H1 (cell line): Measurements from ENCODE around the gene EPHA4. TPM values are rescaled to one million over a fixed set of nuclear protein-coding genes. Genes with fewer than 3 reads are reported as not detected.

Source experiments
- CTCF ChIA-PET: fragments of 300-600 bp; sonication (Branson Sonifier 250); formaldehyde crosslinking; loops from one replicate; lab custom pipeline; 2021; ENCODE audit not compliant: partially characterized antibody; lab: Charles Lee
- POLR2A ChIA-PET: fragments of 300-600 bp; sonication (Branson Sonifier 250); formaldehyde crosslinking; loops from one replicate; lab custom pipeline; 2021; ENCODE audit warnings: inconsistent platforms; ENCODE audit not compliant: partially characterized antibody; lab: Charles Lee
- DNase-seq, 2 experiments: peaks; one replicate each; pipeline versions ENCODE4 v3.0.0 to v3.0.0-alpha.2; 2010 to 2022; ENCODE audit warnings: low spot score in 2 of 2, low read depth in 1 of 2, mixed read lengths in 1 of 2
- FAIRE-seq: peaks from 2 replicates; lab custom pipeline; 2011; peaks lifted over from hg19 to GRCh38; lab: Jason Lieb, UNC
- H2AFZ ChIP-seq: 2 replicates; pipeline ENCODE4 v1.8.1; 2012; ENCODE audit warnings: low read length, inconsistent platforms
- H2AK5ac ChIP-seq: 2 replicates; pipeline ENCODE4 v1.6.1; 2013; ENCODE audit warnings: low read depth, low read length
- H2BK120ac ChIP-seq: replicated peaks from 2 replicates; pipeline ENCODE3; 2013; ENCODE audit warnings: low read depth, low read length, inconsistent platforms
- H2BK12ac ChIP-seq: 2 replicates; pipeline ENCODE4 v1.6.1; 2013; ENCODE audit warnings: low read depth, low read length
- H2BK15ac ChIP-seq: 2 replicates; pipeline ENCODE4 v1.6.1; 2013; ENCODE audit warnings: low read length
- H2BK20ac ChIP-seq: 2 replicates; pipeline ENCODE4 v1.6.1; 2013; ENCODE audit warnings: low read length
- H2BK5ac ChIP-seq: 2 replicates; pipeline ENCODE4 v1.6.1; 2013; ENCODE audit warnings: low read depth, low read length
- H3K14ac ChIP-seq: 2 replicates; pipeline ENCODE4 v1.6.1; 2013; ENCODE audit warnings: inconsistent platforms; ENCODE audit not compliant: insufficient read length
- H3K18ac ChIP-seq: 2 replicates; pipeline ENCODE4 v1.6.1; 2013; ENCODE audit warnings: low read length; ENCODE audit errors: extremely low read depth
- H3K23ac ChIP-seq: 2 replicates; pipeline ENCODE4 v1.6.1; 2013; ENCODE audit warnings: inconsistent platforms; ENCODE audit not compliant: insufficient read length
- H3K23me2 ChIP-seq: 2 replicates; pipeline ENCODE4 v1.6.1; 2013; ENCODE audit warnings: low read depth, low read length
- H3K27ac ChIP-seq: 2 replicates; pipeline ENCODE4 v1.6.1; 2011; ENCODE audit warnings: low read depth, low read length, inconsistent platforms
- H3K27me3 ChIP-seq, 4 experiments: replicated peaks in 1 of 4; 1 replicate in 1 of 4; 2 replicates in 3 of 4; pipeline versions ENCODE4 v1.6.1 to v1.8.1; 2011 to 2013; ENCODE audit warnings: low read length in 3 of 4, mild to moderate bottlenecking in 3 of 4, inconsistent platforms in 2 of 4, mixed read lengths in 2 of 4, moderate library complexity in 1 of 4; ENCODE audit not compliant: control insufficient read depth in 3 of 4, insufficient read depth in 3 of 4; ENCODE audit errors: extremely low read depth in 1 of 4
- H3K36me3 ChIP-seq, 4 experiments: 2 replicates each; pipeline versions ENCODE4 v1.6.1 to v1.8.1; 2011 to 2013; ENCODE audit warnings: mild to moderate bottlenecking in 4 of 4, low read length in 3 of 4, moderate library complexity in 2 of 4, control low read depth in 1 of 4, inconsistent platforms in 1 of 4; ENCODE audit not compliant: insufficient read depth in 4 of 4, control insufficient read depth in 2 of 4
- H3K4ac ChIP-seq: replicated peaks from 2 replicates; pipeline ENCODE3; 2013; ENCODE audit warnings: low read length, low read depth, mixed read lengths, inconsistent platforms; ENCODE audit not compliant: insufficient read length
- H3K4me1 ChIP-seq, 4 experiments: replicated peaks in 1 of 4; 1 replicate in 1 of 4; 2 replicates in 3 of 4; pipeline versions ENCODE4 v1.6.1 to v1.8.1; 2011 to 2013; ENCODE audit warnings: low read length in 3 of 4, inconsistent platforms in 2 of 4, mixed read lengths in 1 of 4; ENCODE audit not compliant: insufficient read depth in 4 of 4, control insufficient read depth in 3 of 4
- H3K4me2 ChIP-seq, 2 experiments: 2 replicates each; pipeline versions ENCODE4 v1.6.1 to v1.8.1; 2011 to 2013; ENCODE audit warnings: low read depth in 2 of 2, low read length in 2 of 2, control low read depth in 1 of 2, inconsistent platforms in 1 of 2, mild to moderate bottlenecking in 1 of 2; ENCODE audit not compliant: insufficient read depth in 1 of 2
- H3K4me3 ChIP-seq, 4 experiments: fragments of 200-600, 300-600 bp in 1 of 4; sonication (generic), shearing (Covaris generic), sonication (Bioruptor Twin) in 1 of 4; 2 replicates each; pipeline versions ENCODE4 v1.5.1 to v1.8.1; 2011 to 2016; ENCODE audit warnings: low read length in 4 of 4, low read depth in 3 of 4, control low read depth in 2 of 4, inconsistent platforms in 2 of 4, mild to moderate bottlenecking in 2 of 4, mixed read lengths in 1 of 4, moderate library complexity in 1 of 4; ENCODE audit not compliant: insufficient read depth in 2 of 4; ENCODE audit errors: extremely low read depth in 1 of 4
- H3K56ac ChIP-seq: replicated peaks from 2 replicates; pipeline ENCODE3; 2013; ENCODE audit warnings: low read depth, mild to moderate bottlenecking, mixed read lengths, low read length, inconsistent platforms; ENCODE audit not compliant: insufficient read length
- H3K79me1 ChIP-seq: 2 replicates; pipeline ENCODE4 v1.6.1; 2013; ENCODE audit warnings: low read depth, low read length, control low read depth
- H3K79me2 ChIP-seq, 2 experiments: 2 replicates each; pipeline versions ENCODE4 v1.6.1 to v1.8.1; 2012 to 2013; ENCODE audit warnings: low read length in 2 of 2, mild to moderate bottlenecking in 2 of 2, inconsistent platforms in 1 of 2; ENCODE audit not compliant: insufficient read depth in 2 of 2, control insufficient read depth in 1 of 2
- H3K9ac ChIP-seq, 4 experiments: replicated peaks in 1 of 4; 1 replicate in 1 of 4; 2 replicates in 3 of 4; pipeline versions ENCODE4 v1.6.1 to v1.8.1; 2011 to 2013; ENCODE audit warnings: low read depth in 3 of 4, low read length in 3 of 4, control low read depth in 2 of 4, mild to moderate bottlenecking in 2 of 4, moderate library complexity in 2 of 4, inconsistent platforms in 1 of 4; ENCODE audit errors: extremely low read depth in 1 of 4
- H3K9me3 ChIP-seq, 2 experiments: 2 replicates each; pipeline versions ENCODE4 v1.6.1 to v1.8.1; 2012 to 2013; ENCODE audit warnings: mild to moderate bottlenecking in 2 of 2, moderate library complexity in 2 of 2, control low read depth in 1 of 2, inconsistent platforms in 1 of 2, low read depth in 1 of 2, low read length in 1 of 2, mixed read lengths in 1 of 2; ENCODE audit not compliant: insufficient read depth in 2 of 2
- H4K20me1 ChIP-seq, 2 experiments: replicated peaks in 1 of 2; 2 replicates each; pipeline versions ENCODE3 to v1.8.1; 2011 to 2013; ENCODE audit warnings: inconsistent platforms in 2 of 2, low read length in 2 of 2, mild to moderate bottlenecking in 1 of 2; ENCODE audit not compliant: insufficient read depth in 2 of 2, control insufficient read depth in 1 of 2
- H4K5ac ChIP-seq: 2 replicates; pipeline ENCODE4 v1.6.1; 2013; ENCODE audit warnings: low read length, low read depth, mixed read lengths, inconsistent platforms; ENCODE audit not compliant: insufficient read length
- H4K8ac ChIP-seq: 2 replicates; pipeline ENCODE4 v1.8.0; 2013; ENCODE audit warnings: mild to moderate bottlenecking, moderate library complexity, low read length, inconsistent platforms; ENCODE audit not compliant: insufficient read depth; ENCODE audit errors: extremely low read depth
- H4K91ac ChIP-seq: replicated peaks from 2 replicates; pipeline ENCODE3; 2013; ENCODE audit warnings: low read length, mixed read lengths, inconsistent platforms; ENCODE audit not compliant: insufficient read length
- ASH2L ChIP-seq: fragments of 200-600, 300-600 bp; sonication (generic); IDR thresholded peaks from one replicate; pipeline ENCODE4 v1.7.1; 2017; ENCODE audit warnings: low read length
- JUN ChIP-seq: IDR thresholded peaks from 2 replicates; pipeline ENCODE4 v1.6.1; 2011; ENCODE audit warnings: low read depth, mild to moderate bottlenecking, improper control_type of control experiment, low read length
- POLR2A ChIP-seq, 2 experiments: IDR thresholded peaks; 1 replicate in 1 of 2; 2 replicates in 1 of 2; pipeline ENCODE4 v1.6.1; 2011; ENCODE audit warnings: low read depth in 2 of 2, low read length in 2 of 2, mild to moderate bottlenecking in 2 of 2; ENCODE audit errors: control extremely low read depth in 1 of 2
- RFX5 ChIP-seq: IDR thresholded peaks from 2 replicates; pipeline ENCODE4 v1.6.1; 2011; ENCODE audit warnings: low read depth, low read length, improper control_type of control experiment, borderline replicate concordance
- TEAD4 ChIP-seq: IDR thresholded peaks from 2 replicates; pipeline ENCODE4 v1.6.1; 2012; ENCODE audit warnings: low read depth, low read length, inconsistent platforms, mixed read lengths
- WGBS, 2 experiments: shearing (Covaris generic) in 1 of 2; methylation state at CpG; one replicate each; pipeline versions ENCODE4 v1.1.6 to v1.1.7; 2013 to 2015; ENCODE audit warnings: low lambda C conversion rate in 2 of 2, mixed read lengths in 2 of 2, inconsistent platforms in 1 of 2, low coverage in 1 of 2, missing lambda C conversion rate in 1 of 2; ENCODE audit not compliant: insufficient replicate concordance in 2 of 2, insufficient coverage in 1 of 2, insufficient read length in 1 of 2; ENCODE audit errors: extremely low coverage in 1 of 2, missing lambda C conversion rate in 1 of 2; 5-methylcytosine and 5-hydroxymethylcytosine counted together
- polyA plus RNA-seq, 7 experiments: library from polyadenylated mRNA; depleted of rRNA in 3 of 7; stranded (reverse) in 5 of 7; unstranded in 2 of 7; fragments of >200 nt in 5 of 7; fragments of 200-250 nt in 2 of 7; gene quantifications; 1 replicate in 5 of 7; 2 replicates in 1 of 7; 4 replicates in 1 of 7; pipeline versions ENCODE4 v1.2.1 to v1.2.3, GENCODE V29; 2011 to 2013; ENCODE audit warnings: missing spikeins in 2 of 7, mixed read lengths in 2 of 7
- total RNA-seq: library from RNA; stranded (reverse); fragmentation: NEBNext Ultra II Directional; extraction: Animal tissue kit (Norgen Biotek cat#: 25700); gene quantifications from 2 replicates; pipeline ENCODE4 v1.2.1, GENCODE V29; 2021

The EPHA4 gene
- total and polyA plus RNA-seq, 2 of the 8 experiments (the other 6 are each of a cell fraction or from before 2014, with no cell fraction given), result 4.3 to 5.7 TPM

DNA sequence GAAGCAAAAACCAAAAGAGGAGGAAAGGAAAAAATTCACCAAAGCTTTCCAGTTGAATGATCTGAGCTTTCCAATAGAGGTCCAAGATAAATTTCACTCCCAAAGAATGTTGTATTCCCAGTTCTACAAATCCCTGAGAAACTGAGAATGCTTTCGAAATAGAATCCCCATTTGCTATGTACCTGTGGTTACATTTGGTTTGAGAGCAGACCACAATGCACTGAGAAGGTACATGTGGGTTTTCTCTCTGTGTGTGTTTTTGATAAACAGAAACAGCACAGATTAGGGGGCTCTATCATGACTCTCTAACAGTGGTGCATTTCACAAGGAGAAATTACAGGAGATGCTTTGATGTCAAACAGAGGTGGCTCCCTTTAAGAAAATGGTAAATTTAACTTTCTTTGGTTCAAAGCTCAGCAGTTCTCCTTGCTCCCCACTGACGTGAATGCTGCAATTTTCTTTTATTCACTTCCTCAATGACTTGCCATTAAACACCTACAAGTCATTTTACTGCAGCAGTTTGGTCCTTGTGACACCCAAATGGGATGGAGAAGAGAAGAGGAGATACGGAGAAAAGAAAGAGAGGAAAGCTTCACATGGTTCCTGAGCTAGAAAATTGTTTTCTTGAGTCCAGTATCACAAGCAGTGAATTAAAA, 108.7 kb downstream of the EPHA4 start:
- H3K79me2 ChIP-seq, result no peaks in the 10 kb centered on the region
- ChIA-PET POLR2A (no interaction called here), CTCF (interaction anchor here (1.0 to 1.8 kb wide), 2 partner anchors 16 to 432 kb away, joined by 3 to 6 read pairs; no protein-coding TSS in a partner anchor)
- H3K36me3 ChIP-seq, result no peaks in the 10 kb centered on the region
- H2BK120ac ChIP-seq, result no peak overlapping the region
- no peak overlapping the region for H3K18ac ChIP-seq
- H3K4ac ChIP-seq, result no peak overlapping the region
- H3K79me1 ChIP-seq, result no peaks in the 10 kb centered on the region
- no peak overlapping the region for H4K5ac ChIP-seq
- no peaks in the 10 kb centered on the region for H3K23me2 ChIP-seq
- no peak overlapping the region for H2AFZ ChIP-seq
- WGBS, 2 experiments, result 85% methylated on average over 3 of the region's 3 CpGs; no CpG with 5 or more reads in 1 of the 2 experiments
- H3K23ac ChIP-seq, result no peak overlapping the region
- H4K20me1 ChIP-seq, result peaks cover 0 to 2% of the 10 kb centered on the region in 2 experiments
- no peak overlapping the region for H3K9ac ChIP-seq
- no peak overlapping the region for H3K4me2 ChIP-seq
- H3K14ac ChIP-seq, result no peak overlapping the region
- no peak for DNase-seq
- H2BK5ac ChIP-seq, result no peak overlapping the region
- no peak overlapping the region for H2BK15ac ChIP-seq
- H3K4me1 ChIP-seq, result peaks cover 3 to 6% (median 4%) of the 10 kb centered on the region in 4 experiments; a peak in 4 of 7 replicates
- TF ChIP-seq POLR2A (IDR thresholded peaks at IDR 0.05; ENCODE audit: control extremely low read depth in 1 of 2, low read depth in 2 of 2, low read length in 2 of 2) (no peak), JUN (no peak), TEAD4 (no peak), ASH2L (no peak), RFX5 (no peak)
- H3K27ac ChIP-seq, result no peak overlapping the region
- no peak overlapping the region for H3K4me3 ChIP-seq
- no peak overlapping the region for H4K8ac ChIP-seq
- H3K27me3 ChIP-seq, result peaks cover 0 to 7% (median 2%) of the 10 kb centered on the region in 4 experiments; a peak in 4 of 7 replicates
- no peak overlapping the region for H4K91ac ChIP-seq
- no peak overlapping the region for H2BK20ac ChIP-seq
- no peak overlapping the region for H2BK12ac ChIP-seq
- no peak overlapping the region for H3K56ac ChIP-seq
- H2AK5ac ChIP-seq, result no peak overlapping the region
- no peak for FAIRE-seq
- no peaks in the 10 kb centered on the region for H3K9me3 ChIP-seq
